Right lung (tissue), 5 donors: ENCODE measurements around the gene EVA1B. TPM values are rescaled to one million over a fixed set of nuclear protein-coding genes. Genes with fewer than 3 reads are reported as not detected.

Experiments
- DNase-seq, 2 donors: peaks; one replicate each; pipeline ENCODE4 v3.0.0-alpha.2; 2013
- polyA plus RNA-seq, 5 donors: library from polyadenylated mRNA; unstranded; fragments of 120-200 nt; gene quantifications; one replicate each; pipeline versions ENCODE4 v1.2.1 to v1.2.3, GENCODE V29; 2013; ENCODE audit warnings: inconsistent platforms in 1 of 5, low replicate concordance in 1 of 5; ENCODE audit not compliant: insufficient read length in 5 of 5, insufficient read depth in 1 of 5

Gene EVA1B
- polyA plus RNA-seq, 5 donors = 22.1 to 81.6 (median 33.3) TPM

DNA sequence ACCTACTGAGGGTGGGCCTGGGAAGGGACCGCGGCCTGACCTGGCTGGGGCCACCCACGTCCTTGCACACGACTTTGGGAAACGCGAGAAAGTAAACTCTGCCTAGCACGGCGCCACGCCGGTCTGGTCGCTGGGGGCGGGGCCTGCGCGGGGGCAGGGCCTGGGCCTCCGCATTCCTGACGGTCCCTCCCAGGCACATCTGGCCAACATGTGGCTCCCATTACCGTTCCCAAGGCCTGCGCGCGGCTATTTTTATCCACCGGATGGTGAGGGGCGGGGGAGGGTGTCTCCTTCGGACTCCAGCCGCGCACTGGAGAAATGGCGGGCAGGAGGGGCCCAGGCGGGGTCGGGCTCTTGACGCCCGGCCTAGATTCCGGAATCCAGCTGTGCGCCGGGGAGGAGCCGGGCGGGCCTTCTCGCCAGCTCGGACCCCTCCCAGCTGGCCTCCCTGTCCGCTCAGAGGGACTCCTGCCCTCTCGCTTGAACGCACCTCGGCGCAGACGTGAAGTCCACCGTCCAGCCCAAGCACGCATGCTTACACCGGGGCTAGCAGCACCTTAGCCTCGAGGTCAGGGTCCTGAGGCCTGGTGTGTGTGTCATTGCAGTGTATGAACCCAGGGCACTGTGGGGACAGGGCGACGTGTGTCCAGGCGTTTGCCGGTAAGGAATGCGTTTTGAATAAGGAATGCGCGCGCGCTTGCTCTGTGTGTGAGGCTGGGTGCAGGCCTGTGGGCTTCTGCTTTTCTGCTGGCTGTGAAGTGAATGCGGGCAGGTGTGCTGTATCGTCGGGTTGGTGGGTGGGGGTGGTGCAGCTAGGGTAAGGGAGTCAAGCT, 2.1 kb downstream of the EVA1B start:
- DNase-seq = peak; percentile 91

DNA sequence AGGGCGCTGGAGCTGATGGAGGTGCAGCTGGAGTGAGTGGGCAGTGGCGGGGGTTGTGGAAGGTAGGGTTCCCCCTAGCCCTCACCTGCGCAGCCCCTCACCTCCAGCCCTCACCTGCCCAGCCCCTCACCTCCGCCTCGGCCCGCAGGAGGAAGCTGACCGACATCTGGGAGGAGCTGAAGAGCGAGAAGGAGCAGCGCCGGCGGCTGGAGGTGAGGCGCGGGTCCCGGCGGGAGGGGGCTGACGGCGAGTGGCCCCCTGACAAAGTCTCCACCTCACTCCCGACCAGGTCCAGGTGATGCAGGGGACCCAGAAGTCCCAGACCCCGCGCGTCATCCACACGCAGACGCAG, 2.7 kb downstream of the EVA1B start:
- DNase-seq = no peak

DNA sequence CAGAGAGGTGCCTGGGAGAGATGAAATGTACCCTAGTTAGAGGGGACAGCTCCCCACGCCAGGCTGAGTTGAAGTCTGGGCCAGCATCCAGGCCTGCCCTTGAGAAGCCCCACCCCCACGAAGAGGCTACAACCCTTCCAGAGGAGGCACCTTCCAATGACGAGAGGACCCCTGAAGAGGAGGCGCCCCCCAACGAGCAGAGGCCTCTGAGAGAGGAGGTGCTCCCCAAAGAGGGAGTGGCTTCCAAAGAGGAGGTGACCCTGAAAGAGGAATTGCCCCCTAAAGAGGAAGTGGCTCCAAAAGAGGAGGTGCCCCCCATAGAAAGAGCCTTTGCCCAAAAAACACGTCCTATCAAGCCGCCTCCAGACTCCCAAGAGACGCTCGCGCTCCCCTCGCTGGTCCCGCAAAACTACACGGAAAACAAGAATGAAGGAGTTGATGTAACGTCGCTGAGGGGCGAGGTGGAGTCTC, 3.1 kb downstream of the EVA1B start:
- no peak for DNase-seq

DNA sequence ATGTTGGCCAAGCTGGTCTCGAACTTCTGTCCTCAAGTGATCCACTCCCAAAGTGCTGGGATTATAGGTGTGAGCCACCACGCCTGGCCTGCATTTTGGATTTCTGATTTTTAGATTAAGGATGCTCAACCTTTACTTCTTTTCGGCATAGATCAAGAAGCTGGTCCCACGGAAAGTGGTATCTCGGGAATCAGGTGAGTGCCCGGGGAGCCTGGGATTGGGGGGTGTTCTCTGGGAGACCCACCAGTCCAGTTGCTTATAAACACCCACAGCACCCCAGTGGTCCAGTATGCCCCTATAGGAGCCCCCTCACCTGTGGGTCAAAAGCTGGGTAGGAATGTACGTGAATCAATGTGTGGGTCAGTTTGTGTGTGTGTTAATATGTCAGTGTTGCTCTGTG, 14.0 kb downstream of the EVA1B start:
- no peak for DNase-seq

DNA sequence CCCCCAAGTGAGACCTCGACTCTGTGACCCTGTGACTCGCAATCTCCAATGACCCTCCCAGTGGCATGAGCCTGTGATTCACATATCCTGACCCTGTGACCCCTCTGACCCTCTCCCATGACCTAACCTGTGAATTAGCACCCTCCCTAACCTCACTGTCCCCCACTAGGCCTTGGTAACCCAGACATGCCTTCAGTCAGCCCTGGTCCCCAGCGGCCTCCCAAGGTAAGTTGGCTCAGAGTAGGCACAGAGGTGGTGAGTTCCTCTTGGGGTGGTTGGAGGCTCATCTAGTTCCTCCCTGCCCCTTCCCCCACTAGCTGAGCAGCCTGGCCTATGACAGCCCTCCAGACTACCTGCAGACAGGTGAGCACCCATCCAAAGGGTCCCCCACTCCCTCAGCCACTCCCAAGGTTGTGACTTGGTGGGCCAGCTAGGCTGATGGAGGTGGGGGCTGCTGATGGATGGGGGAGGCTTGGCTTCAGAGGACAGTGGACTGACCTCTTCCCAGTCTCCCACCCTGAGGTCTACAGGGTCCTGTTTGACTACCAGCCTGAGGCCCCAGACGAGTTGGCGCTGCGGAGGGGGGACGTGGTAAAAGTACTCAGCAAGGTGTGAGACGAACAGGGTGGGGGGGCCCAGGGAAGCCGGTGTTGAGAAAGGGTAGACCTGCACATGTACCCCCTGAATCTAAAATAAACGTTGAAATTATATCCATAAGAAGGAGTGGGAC, 15.7 kb downstream of the EVA1B start:
- no peak for DNase-seq

DNA sequence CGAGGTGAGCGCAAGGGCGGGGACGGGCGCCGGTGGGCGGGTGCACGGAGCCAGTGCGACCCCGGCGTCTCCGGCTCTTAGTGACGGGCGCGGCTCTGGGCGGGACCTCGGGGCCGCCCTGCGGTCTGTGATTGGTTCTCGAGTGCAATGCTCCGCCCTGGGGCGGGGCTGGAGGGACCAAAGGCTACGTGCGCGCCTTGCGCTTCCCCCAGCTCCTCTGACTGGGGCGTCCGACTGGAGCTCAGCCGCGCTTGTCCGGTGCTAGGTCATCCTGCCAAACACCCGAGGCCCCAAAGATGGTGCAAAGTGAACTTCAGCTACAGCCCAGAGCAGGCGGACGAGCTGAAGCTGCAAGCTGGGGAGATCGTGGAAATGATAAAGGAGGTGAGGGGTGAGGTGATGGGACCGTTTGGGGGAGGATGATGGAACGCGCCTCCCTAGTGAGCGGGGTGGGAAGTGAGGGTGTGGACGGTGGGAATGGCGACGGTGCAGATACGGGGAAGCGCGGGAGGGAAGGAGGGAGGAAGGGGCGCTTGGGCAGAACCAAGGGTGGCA, 16.5 kb downstream of the EVA1B start:
- DNase-seq = peak; percentile 93

DNA sequence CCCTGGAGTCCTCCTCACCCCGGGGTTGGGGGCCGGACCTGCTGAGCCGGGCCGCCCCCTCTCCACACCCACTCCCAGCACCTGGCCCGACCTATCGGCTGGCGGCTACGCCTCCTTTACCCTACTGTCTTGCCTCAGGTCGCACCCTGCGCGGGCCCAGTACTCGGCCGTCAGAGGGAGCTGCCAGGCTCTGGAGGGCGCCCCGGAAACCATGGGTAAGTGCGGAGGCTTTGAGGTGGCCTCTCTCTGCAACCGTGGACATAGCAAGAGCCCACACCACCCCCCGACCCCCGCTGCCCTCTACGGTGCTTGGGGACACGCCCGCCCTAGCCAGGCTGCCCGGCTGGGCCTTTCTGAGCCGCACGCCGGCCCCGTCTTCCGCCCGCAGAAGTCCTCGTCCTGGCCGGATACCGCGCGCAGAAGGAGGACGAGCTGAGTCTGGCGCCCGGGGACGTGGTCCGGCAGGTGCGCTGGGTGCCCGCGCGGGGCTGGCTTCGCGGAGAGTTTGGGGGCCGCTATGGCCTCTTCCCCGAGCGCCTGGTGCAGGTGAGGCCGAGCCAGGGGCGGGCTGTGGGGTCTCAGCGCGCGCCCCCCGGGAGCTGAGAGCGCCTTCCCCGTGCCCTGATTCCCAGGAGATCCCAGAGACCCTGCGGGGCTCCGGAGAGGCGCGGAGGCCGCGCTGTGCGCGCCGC, 17.1 kb downstream of the EVA1B start, which contains the start of gene SH3D21:
SH3D21 (plus strand) TSS at position 159 of the 692 bp plus-strand sequence; CDS start at position 212, 53 bp downstream.
- DNase-seq = no peak

DNA sequence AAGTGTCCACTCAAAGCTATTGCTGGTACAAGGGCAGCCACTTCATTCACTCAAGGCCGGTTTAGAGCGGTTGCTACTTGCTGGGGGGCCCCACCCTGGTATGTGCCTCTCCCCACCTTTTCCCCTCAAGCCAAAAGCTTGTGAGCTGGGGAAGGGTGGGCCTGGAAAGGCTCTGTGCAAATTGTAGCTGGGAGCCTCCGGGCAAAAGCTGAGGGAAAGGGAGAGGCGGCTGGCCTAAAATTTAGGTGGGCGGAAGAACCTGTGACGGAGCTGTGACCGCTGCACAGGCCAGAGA, 17.6 kb downstream of the EVA1B start:
- no peak for DNase-seq

DNA sequence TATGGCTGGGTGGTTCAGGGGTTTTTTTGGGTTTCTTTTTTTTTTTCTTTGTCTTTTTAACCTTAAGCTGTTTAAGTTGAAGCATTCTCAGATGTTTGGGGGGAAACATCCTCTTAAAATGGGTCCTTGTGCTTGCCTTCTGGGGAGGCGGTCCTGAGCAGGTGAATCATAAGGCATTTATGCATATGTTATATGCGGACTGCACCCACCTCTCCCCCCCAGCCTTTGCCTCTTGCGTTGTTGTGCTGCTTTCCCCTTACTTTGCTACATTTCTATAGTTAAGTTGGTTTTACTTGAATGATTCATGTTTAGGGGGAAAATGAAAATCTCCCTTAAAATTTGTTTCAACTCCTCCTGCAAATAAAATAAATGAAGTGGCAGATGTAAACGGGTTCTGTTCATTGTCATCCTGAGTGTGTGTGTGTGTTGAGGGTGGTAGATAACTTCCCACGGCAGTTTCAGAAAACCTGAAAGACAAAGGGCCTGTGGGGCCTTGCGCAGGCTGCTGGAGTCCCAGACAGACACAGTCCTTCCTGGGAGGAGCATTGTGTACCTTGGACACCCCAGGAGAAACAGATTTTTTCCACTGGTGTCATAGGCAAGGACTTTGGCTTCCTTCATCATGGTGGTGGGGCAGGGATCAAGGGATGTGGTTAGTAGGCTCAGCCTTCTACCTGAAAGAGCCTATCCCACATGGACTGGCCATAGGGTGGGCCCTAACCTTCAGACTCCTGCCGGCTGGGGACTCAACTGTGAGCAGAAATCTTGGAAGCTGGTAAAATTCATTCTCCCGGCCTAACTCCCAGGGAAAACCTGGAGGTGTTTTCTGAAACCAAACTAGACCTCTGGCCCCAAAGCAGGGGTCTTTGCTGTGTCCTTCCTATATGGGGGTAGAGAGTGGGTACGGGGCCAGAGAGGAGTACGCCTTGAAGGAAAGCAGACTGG, 18.2 kb downstream of the EVA1B start:
- no peak for DNase-seq

DNA sequence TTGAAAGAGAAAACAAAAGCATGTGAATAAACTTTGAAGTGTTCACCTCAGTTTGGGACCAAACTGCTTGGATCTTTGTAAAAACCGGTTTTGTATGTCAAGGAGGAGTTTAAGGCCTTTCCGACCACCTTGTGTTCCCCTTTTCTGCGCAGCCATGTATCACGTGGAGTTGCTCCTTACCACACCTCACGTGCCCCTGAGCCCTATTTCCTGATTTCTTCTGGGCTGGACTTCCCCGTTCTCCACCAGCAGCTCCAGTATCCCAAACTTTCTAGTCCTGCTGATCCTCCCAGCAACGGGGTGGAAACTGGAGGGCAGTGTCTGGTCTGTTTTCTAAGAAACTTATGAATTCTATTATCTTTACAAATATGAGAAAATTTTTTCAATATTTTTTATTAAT, 18.9 kb downstream of the EVA1B start:
- DNase-seq = no peak

DNA sequence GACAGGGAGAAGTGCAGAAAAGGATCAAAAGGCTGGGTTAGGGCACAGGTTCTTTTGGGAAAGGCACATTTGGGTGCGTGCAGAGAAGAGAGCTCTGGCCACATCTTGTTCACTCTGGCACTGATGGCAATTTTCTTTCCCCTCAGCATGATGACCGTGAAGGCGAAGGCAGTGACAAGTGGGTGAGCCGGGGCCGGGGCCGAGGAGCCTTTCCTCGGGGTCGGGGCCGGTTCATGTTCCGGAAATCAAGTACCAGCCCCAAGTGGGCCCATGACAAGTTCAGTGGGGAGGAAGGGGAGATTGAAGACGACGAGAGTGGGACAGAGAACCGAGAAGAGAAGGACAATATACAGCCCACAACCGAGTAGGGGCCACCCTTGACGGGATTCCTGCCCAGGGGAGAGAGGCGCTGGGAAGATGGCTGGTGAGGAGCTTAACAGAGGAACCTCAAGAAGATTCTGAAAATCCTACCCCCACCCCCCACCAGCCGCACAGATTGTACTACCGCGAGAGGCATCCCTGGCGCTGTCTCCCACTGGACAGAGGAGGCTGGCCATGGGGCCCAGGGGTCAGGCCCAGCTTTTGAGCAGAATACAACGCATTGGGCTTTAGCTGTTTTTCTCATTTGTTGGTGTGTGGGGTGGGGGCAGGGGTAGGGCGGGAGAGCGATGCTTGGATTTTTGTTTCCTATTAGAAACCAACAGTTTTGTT, 19.6 kb downstream of the EVA1B start:
- no peak for DNase-seq

DNA sequence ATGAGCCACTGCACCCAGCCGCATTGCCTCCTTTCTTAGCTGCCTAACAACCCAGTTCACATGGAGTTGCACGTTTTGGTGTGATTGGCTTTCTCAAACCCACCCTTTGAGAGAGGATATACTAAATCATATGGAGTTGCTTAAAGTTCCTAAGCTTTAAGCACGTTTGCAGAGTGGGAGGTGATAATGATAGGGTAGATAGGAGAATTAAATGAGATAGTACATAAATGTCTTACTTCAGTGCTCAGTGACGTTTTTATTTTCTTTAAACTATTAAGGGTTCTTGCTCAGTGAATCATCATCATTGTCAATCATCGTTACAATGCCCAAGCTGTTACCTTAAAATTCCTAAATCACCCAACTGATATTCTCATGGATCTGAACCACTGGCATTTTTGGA, 20.2 kb downstream of the EVA1B start:
- DNase-seq = no peak

DNA sequence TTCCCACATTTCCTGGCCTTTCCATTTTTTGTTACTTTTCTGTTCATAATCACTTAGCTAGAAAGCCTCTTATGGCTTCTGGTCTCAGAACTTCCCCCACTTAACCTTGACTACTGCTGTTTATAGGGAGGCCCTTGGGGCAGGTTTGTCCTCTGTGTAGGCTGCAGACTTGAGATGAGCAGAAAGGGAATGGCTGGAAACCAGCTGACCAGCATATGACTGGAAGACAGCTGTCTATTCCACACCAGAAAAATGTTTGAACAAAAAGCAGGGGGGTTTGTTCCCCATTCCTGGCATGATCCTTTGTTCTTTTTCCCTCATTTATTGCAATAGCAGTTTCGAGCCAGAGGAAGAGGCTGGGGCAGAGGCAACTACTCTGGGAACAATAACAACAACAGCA, 22.2 kb downstream of the EVA1B start:
- no peak for DNase-seq

DNA sequence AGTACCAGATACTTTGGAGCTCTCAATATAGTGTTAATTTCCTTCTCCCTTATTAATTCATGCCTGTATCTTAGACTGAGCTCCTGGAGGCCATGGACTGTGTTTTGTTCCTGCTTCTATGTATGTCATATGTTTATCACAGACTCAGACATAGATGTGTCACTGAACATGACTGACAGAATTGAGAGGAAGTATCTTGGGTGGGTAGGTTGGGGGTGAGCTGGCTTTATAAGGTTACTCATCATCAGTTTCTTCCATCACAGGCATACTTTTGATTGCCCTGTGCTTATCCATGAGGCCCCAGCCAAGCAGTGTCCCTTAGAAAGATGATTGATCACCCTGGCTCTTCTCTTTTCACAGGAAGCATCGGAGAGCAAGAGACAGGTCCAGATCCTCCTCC, 22.9 kb downstream of the EVA1B start:
- no peak for DNase-seq

DNA sequence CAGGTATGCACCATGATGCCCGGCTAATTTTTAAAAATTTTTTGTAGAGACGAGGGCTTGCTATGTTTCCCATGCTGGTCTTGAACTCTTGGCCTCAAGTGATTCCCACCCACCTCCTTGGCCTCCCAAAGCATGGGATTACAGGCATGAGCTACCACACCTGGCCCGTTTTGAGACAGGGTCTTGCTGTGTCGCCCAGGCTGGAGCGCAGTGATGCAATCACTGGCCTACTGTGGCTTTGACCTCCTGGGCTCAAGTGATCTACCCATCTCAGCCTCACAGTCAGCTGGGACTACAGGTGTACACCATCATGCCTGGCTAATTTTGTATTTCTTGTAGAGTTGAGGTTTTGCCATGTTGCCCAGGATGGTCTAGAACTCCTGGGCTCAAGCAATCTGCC, 24.8 kb downstream of the EVA1B start:
- no peak for DNase-seq

DNA sequence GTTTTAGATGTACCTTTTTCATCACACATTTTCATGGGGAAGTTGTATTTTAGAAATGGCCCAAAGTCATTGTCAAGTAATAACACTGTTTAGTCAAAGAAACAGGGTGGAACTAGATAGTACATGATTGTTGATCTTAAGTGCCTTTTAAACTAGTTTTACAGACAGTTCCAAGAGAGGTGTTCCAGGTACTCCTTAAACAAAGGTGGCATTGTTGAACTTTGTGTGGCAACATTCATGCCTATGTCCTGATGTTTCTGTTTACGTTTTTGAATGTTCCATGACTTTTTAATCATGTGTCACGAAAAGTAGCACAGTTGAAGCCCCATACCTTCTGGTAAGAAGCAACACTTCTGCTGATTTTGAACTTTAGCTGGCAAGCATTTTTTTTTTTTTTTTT, 26.4 kb downstream of the EVA1B start:
- DNase-seq = no peak

DNA sequence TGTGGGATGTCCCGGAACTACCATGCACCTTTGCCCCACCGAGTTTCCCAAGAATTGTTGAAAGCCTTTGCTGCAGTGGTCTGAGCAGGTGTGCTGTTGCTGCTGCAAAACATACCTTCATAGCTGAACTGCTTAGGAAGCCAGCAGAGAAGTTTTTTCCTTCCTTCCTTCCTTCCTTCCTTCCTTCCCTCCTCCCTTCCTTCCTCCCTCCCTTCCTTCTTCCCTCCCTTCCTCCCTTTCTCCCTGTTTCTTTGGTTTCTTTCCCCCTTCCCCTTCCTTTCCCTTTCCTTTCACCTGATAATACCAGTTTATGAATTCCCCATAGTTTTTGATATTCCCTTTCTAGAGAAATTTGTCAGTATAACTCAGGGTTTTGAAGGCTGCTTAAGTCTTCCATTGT, 28.1 kb downstream of the EVA1B start:
- no peak for DNase-seq

DNA sequence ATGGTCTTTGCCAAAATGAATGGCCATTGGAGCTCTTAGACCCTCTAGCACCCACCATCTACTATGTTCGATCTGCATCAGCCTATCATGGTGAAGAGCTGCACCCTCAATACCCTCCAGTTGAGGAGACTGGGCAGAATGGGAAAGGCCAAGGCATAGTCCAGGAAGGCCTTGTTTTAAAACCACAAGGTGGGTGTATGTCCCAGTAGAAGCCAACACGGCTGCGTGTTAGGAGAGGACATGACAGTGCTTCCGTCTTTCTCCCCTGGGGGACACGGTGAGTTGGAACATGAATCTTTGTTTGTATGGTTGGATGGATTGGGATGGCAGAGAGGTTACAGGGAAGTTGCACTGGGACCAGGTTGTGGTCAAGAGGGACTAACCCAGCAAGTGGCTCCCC, 35.9 kb downstream of the EVA1B start:
- DNase-seq = no peak

DNA sequence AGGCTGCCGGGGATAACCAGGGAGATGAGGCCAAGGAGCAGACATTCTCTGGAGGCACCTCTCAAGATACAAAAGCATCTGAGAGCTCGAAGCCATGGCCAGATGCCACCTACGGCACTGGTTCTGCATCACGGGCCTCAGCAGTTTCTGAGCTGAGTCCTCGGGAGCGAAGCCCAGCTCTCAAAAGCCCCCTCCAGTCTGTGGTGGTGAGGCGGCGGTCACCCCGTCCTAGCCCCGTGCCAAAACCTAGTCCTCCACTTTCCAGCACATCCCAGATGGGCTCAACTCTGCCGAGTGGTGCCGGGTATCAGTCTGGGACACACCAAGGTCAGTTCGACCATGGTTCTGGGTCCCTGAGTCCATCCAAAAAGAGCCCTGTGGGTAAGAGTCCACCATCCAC, 36.6 kb downstream of the EVA1B start:
- no peak for DNase-seq

DNA sequence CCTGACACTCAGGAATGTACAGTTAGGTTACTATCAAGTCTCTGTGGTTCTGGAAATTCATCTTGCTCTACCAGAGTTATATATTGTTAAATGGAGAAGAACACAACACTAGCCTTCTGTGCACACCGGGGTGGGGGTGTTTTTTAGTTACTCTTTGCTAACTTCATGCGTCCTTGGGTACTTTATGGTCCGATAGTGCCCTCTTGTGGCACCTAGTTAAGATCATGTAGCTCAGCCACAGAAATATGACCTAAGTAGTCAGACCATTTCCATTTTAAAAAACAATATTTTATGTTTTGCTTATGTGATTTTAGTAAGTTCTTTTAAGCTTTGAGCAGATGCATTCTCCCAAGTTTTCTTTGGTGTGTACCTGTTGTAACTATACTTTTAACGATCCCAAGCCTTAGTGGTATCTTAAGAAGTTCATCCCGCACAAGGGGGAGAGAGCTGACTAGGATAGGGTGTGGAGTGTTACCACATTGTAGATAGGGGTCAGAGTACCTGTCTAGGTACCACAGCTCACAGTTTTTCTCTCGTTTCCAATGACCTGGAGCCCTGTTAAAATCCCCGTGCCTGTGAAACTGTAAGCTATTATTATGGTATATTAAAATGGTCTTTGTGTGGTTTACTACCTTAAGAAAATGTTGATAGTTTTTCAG, 37.9 kb downstream of the EVA1B start:
- DNase-seq = peak; percentile 57 to 66
